ENCODE measurements around the gene TMEM86A. TPM values are rescaled to one million over a fixed set of nuclear protein-coding genes. Genes with fewer than 3 reads are reported as not detected.

The TMEM86A gene
- total and polyA plus RNA-seq, 2 of the 8 experiments (the other 6 are each of a cell fraction or from before 2014, with no cell fraction given), result 1.5 to 1.7 TPM

GRCh38 chr11:18701614-18702216, 3.1 kb downstream of the TMEM86A start:
- DNase-seq (ENCODE audit: low read depth in 1 of 2, low spot score in 2 of 2) (no peak), FAIRE-seq (no peak)
- Histone ChIP-seq H2BK5ac (ENCODE audit: low read depth, low read length) (no peak overlapping the region), H4K91ac (replicated peaks; ENCODE audit: insufficient read length, low read length) (no peak overlapping the region), H3K36me3 (ENCODE audit: control insufficient read depth in 2 of 4, insufficient read depth in 4 of 4, low read length in 3 of 4) (no peaks in the 10 kb centered on the region), H3K23ac (ENCODE audit: insufficient read length) (no peak overlapping the region), H2BK20ac (ENCODE audit: low read length) (no peak overlapping the region), H2BK12ac (ENCODE audit: low read depth, low read length) (no peak overlapping the region), H4K20me1 (replicated peaks in 1 of 2; ENCODE audit: control insufficient read depth in 1 of 2, insufficient read depth in 2 of 2, low read length in 2 of 2) (no peaks in the 10 kb centered on the region), H2AFZ (ENCODE audit: low read length) (no peak overlapping the region), H3K79me1 (ENCODE audit: low read depth, low read length) (no peaks in the 10 kb centered on the region), H2BK120ac (replicated peaks; ENCODE audit: low read depth, low read length) (no peak overlapping the region), H3K14ac (ENCODE audit: insufficient read length) (no peak overlapping the region), H3K9me3 (ENCODE audit: insufficient read depth in 2 of 2, low read depth in 1 of 2, low read length in 1 of 2) (no peaks in the 10 kb centered on the region), H3K4me2 (ENCODE audit: insufficient read depth in 1 of 2, low read depth in 2 of 2, low read length in 2 of 2) (no peak overlapping the region), H3K27ac (ENCODE audit: low read depth, low read length) (no peak overlapping the region), H3K4me3 (ENCODE audit: extremely low read depth in 1 of 4, insufficient read depth in 2 of 4, low read depth in 3 of 4, low read length in 4 of 4) (no peak overlapping the region), H2AK5ac (ENCODE audit: low read depth, low read length) (no peak overlapping the region), H3K56ac (replicated peaks; ENCODE audit: insufficient read length, low read depth, low read length) (no peak overlapping the region), H4K5ac (ENCODE audit: insufficient read length, low read depth, low read length) (no peak overlapping the region), H3K9ac (replicated peaks in 1 of 4; ENCODE audit: extremely low read depth in 1 of 4, low read depth in 3 of 4, low read length in 3 of 4) (no peak overlapping the region), H3K4ac (replicated peaks; ENCODE audit: insufficient read length, low read depth, low read length) (no peak overlapping the region), H3K79me2 (ENCODE audit: control insufficient read depth in 1 of 2, insufficient read depth in 2 of 2, low read length in 2 of 2) (no peaks in the 10 kb centered on the region), H2BK15ac (ENCODE audit: low read length) (no peak overlapping the region), H3K18ac (ENCODE audit: extremely low read depth, low read length) (no peak overlapping the region), H3K23me2 (ENCODE audit: low read depth, low read length) (peaks cover 14% of the 10 kb centered on the region), H4K8ac (ENCODE audit: extremely low read depth, insufficient read depth, low read length) (no peak overlapping the region; the same call in 1 of the 2 replicates), H3K27me3 (replicated peaks in 1 of 4; ENCODE audit: control insufficient read depth in 3 of 4, extremely low read depth in 1 of 4, insufficient read depth in 3 of 4, low read length in 3 of 4) (peaks cover 0 to 10% (median 5%) of the 10 kb centered on the region in 4 experiments; a peak in 5 of 7 replicates), H3K4me1 (replicated peaks in 1 of 4; ENCODE audit: control insufficient read depth in 3 of 4, insufficient read depth in 4 of 4, low read length in 3 of 4) (peaks cover 0 to 9% (median 2%) of the 10 kb centered on the region in 4 experiments; a peak in 3 of 7 replicates)
- 84% methylated on average over 17 of the region's 17 CpGs; no CpG with 5 or more reads in 1 of the 2 experiments for WGBS, 2 experiments (ENCODE audit: extremely low coverage in 1 of 2, insufficient coverage in 1 of 2, insufficient read length in 1 of 2, insufficient replicate concordance in 2 of 2, low coverage in 1 of 2, low lambda C conversion rate in 2 of 2, missing lambda C conversion rate in 1 of 2)
- TF ChIP-seq HDAC6 (IDR thresholded peaks at IDR 0.05; ENCODE audit: low read depth, low read length) (no peak), SP4 (IDR thresholded peaks at IDR 0.05; ENCODE audit: low read length) (no peak), GABPA (IDR thresholded peaks at IDR 0.05; ENCODE audit: borderline replicate concordance, insufficient read depth, low read length) (no peak), TBP (IDR thresholded peaks at IDR 0.05; ENCODE audit: low read depth, low read length) (no peak), CTBP2 (IDR thresholded peaks at IDR 0.05; ENCODE audit: borderline replicate concordance, insufficient read depth, insufficient read length, low read length) (no peak), MAX (IDR thresholded peaks at IDR 0.05) (no peak), GTF2F1 (IDR thresholded peaks at IDR 0.05; ENCODE audit: borderline replicate concordance, low read depth, low read length) (no peak)
- ChIA-PET POLR2A (ENCODE audit: partially characterized antibody) (interaction anchor here (0.8 kb wide), 1 partner anchor 48 kb away, joined by 5 read pairs; no protein-coding TSS in a partner anchor), CTCF (ENCODE audit: partially characterized antibody) (interaction anchor here (1.3 to 2.9 kb wide), 4 partner anchors 21 to 162 kb away, joined by 4 to 15 read pairs (median 9); no protein-coding TSS in a partner anchor)
